B cell (primary cell): Measurements from ENCODE around the gene KIF21A. TPM values are rescaled to one million over a fixed set of nuclear protein-coding genes. Genes with fewer than 3 reads are reported as not detected.

Experiments used
- ATAC-seq: fragments of 200-7000 bp; cut with Tn5 transposase; one replicate; pipeline ENCODE4 v1.10.0; 2021; ENCODE audit warnings: low read depth, mild to moderate bottlenecking, moderate number of reproducible peaks, moderate library complexity
- CTCF ChIA-PET: fragments of 350-600 bp; sonication (Branson Sonifier 250); formaldehyde crosslinking; loops from one replicate; lab custom pipeline; 2021; ENCODE audit warnings: antibody characterized with exemption, inconsistent platforms; lab: Charles Lee
- POLR2A ChIA-PET: fragments of 350-600 bp; sonication (Branson Sonifier 250); formaldehyde crosslinking; loops from one replicate; lab custom pipeline; 2021; ENCODE audit warnings: antibody characterized with exemption; lab: Charles Lee
- DNase-seq: peaks from one replicate; pipeline ENCODE4 v3.0.0; 2013
- H2AFZ ChIP-seq: 2 replicates; pipeline ENCODE4 v1.6.1; 2012; ENCODE audit warnings: mild to moderate bottlenecking, low read depth, low read length; ENCODE audit not compliant: insufficient read depth, poor library complexity, severe bottlenecking
- H3K27ac ChIP-seq, 2 donors: 1 replicate in 1 of 2; 2 replicates in 1 of 2; pipeline ENCODE4 v1.5.1; 2012 to 2013; ENCODE audit warnings: low read length in 2 of 2, mild to moderate bottlenecking in 2 of 2, moderate library complexity in 1 of 2
- H3K27me3 ChIP-seq, 4 experiments: fragments of 200-600 bp in 1 of 4; sonication (generic) in 1 of 4; replicated peaks in 1 of 4; 1 replicate in 2 of 4; 2 replicates in 2 of 4; pipeline versions ENCODE4 v1.6.1 to v1.7.0; 2013 to 2016; ENCODE audit warnings: low read length in 3 of 4, mild to moderate bottlenecking in 2 of 4, mixed read lengths in 1 of 4, moderate library complexity in 1 of 4; ENCODE audit not compliant: insufficient read depth in 4 of 4, control insufficient read depth in 3 of 4; ENCODE audit errors: control extremely low read depth in 1 of 4
- H3K36me3 ChIP-seq, 2 experiments: replicated peaks in 1 of 2; 1 replicate in 1 of 2; 2 replicates in 1 of 2; pipeline versions ENCODE4 v1.6.1 to v1.7.1; 2013; ENCODE audit warnings: low read length in 1 of 2; ENCODE audit not compliant: insufficient read depth in 2 of 2, control insufficient read depth in 1 of 2; ENCODE audit errors: control extremely low read depth in 1 of 2, extremely low read depth in 1 of 2
- H3K4me1 ChIP-seq, 2 donors: fragments of 200-600 bp in 1 of 2; sonication (generic) in 1 of 2; 1 replicate in 1 of 2; 2 replicates in 1 of 2; pipeline versions ENCODE4 v1.5.1 to v1.6.1; 2013 to 2017; ENCODE audit warnings: low read length in 2 of 2; ENCODE audit not compliant: control insufficient read depth in 2 of 2, insufficient read depth in 2 of 2
- H3K4me2 ChIP-seq: replicated peaks from 2 replicates; pipeline ENCODE3; 2012; ENCODE audit warnings: mild to moderate bottlenecking, low read depth, low read length; ENCODE audit not compliant: poor library complexity, severe bottlenecking
- H3K4me3 ChIP-seq, 5 experiments: fragments of 200-600 bp in 1 of 5; sonication (generic) in 1 of 5; 1 replicate in 3 of 5; 2 replicates in 2 of 5; pipeline versions ENCODE4 v1.5.1 to v1.7.0; 2011 to 2016; ENCODE audit warnings: low read length in 4 of 5, mild to moderate bottlenecking in 4 of 5, low read depth in 2 of 5, control low read depth in 1 of 5, moderate library complexity in 1 of 5; ENCODE audit not compliant: insufficient read depth in 1 of 5; ENCODE audit errors: control extremely low read depth in 1 of 5, extremely low read depth in 1 of 5
- H3K79me2 ChIP-seq: fragments of 200-600 bp; sonication (generic); one replicate; pipeline ENCODE4 v1.6.0; 2016; ENCODE audit warnings: low read length; ENCODE audit not compliant: control insufficient read depth, insufficient read depth
- H3K9ac ChIP-seq: fragments of 200-600 bp; sonication (generic); 2 replicates; pipeline ENCODE4 v1.6.1; 2017; ENCODE audit warnings: mild to moderate bottlenecking, low read length, moderate library complexity
- H3K9me3 ChIP-seq, 3 donors: one replicate each; pipeline versions ENCODE4 v1.6.1 to v1.7.1; 2013; ENCODE audit warnings: low read length in 2 of 3; ENCODE audit not compliant: control insufficient read depth in 2 of 3, insufficient read depth in 1 of 3; ENCODE audit errors: control extremely low read depth in 1 of 3
- H4K20me1 ChIP-seq: 2 replicates; pipeline ENCODE4 v1.6.0; 2012; ENCODE audit warnings: mild to moderate bottlenecking, low read length; ENCODE audit not compliant: insufficient read depth, control insufficient read depth, poor library complexity, severe bottlenecking
- H3K27ac Mint-ChIP-seq: one replicate; pipeline ENCODE4 v1.8.0; 2021; ENCODE audit warnings: mixed read lengths
- H3K27me3 Mint-ChIP-seq: one replicate; pipeline ENCODE4 v1.8.0; 2021; ENCODE audit warnings: mixed read lengths
- H3K4me1 Mint-ChIP-seq: one replicate; pipeline ENCODE4 v1.8.0; 2021; ENCODE audit warnings: mixed read lengths
- H3K4me3 Mint-ChIP-seq: one replicate; pipeline ENCODE4 v1.8.0; 2021; ENCODE audit warnings: mixed read lengths
- H3K9me3 Mint-ChIP-seq: one replicate; pipeline ENCODE4 v1.8.0; 2022; ENCODE audit warnings: mixed read lengths; ENCODE audit not compliant: insufficient read depth
- EZH2 ChIP-seq: IDR thresholded peaks from 2 replicates; pipeline ENCODE4 v1.6.1; 2012; ENCODE audit warnings: borderline replicate concordance, low read depth, mild to moderate bottlenecking, moderate library complexity, low read length; ENCODE audit not compliant: insufficient read depth, poor library complexity, severe bottlenecking
- WGBS: methylation state at CpG from one replicate; pipeline ENCODE4 v1.1.5; 2013; ENCODE audit warnings: missing lambda C conversion rate; ENCODE audit not compliant: insufficient coverage; 5-methylcytosine and 5-hydroxymethylcytosine counted together
- intact Hi-C: fragments of 100-400 bp; cut with micrococcal nuclease; formaldehyde crosslinking; loops from one replicate; pipeline ENCODE4 v1.10.0; 2022
- polyA plus RNA-seq: library from polyadenylated mRNA; depleted of rRNA; stranded (reverse); fragments of >200 nt; gene quantifications from 2 replicates; pipeline ENCODE4 v1.2.3, GENCODE V29; 2012
- total RNA-seq, 2 donors: library from RNA; stranded (reverse); fragments of 120-200 nt in 1 of 2; gene quantifications; 1 replicate in 1 of 2; 2 replicates in 1 of 2; pipeline versions ENCODE4 v1.2.3 to v1.2.4, GENCODE V29; 2013 to 2022
- TF ChIP-seq, protein P1 (sequence below): fragments of 200-600 bp; IDR thresholded peaks from one replicate; pipeline ENCODE4 v1.8.0; 2022; ENCODE audit warnings: antibody characterized with exemption, mild to moderate bottlenecking

The KIF21A gene
- total and polyA plus RNA-seq, 2 donors (not counting 1 experiment from before 2014, with no cell fraction given): 0.33 to 2.2 TPM

DNA sequence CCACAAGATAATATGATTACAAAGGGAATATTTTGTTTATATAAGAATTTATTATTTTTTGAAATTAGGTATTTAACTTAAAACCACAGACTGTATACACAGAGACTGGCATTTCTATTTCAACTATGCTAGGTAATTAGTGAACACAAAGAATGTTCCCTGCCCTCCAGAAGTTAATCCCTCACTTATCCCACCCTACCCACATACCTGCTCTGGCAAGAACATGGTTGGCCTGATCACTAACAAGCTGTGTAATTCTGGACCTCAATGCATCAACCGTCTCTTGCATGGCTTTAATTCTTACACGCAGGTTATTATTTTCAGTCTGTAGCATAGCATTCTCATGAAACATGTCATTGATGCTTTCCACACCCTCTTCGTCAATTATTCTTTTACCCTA, 85.9 kb downstream of the KIF21A start:
- ATAC-seq (no peak), DNase-seq (no peak)
- Histone ChIP-seq H3K27me3 (no peaks in the 10 kb centered on the region), H3K4me3 (no peak overlapping the region), H2AFZ (no peak overlapping the region), H3K36me3 (no peaks in the 10 kb centered on the region), H3K9ac (no peak overlapping the region), H3K27ac (no peak overlapping the region), H3K79me2 (no peaks in the 10 kb centered on the region), H3K4me1 (no peaks in the 10 kb centered on the region), H3K4me2 (no peak overlapping the region), H3K9me3 (no peaks in the 10 kb centered on the region), H4K20me1 (no peaks in the 10 kb centered on the region)
- H3K4me1 Mint-ChIP-seq: no peaks in the 10 kb centered on the region
- H3K4me3 Mint-ChIP-seq: no peak overlapping the region
- WGBS: 100% methylated on average over 1 of the region's 3 CpGs
- POLR2A ChIA-PET: no interaction called here
- no peak overlapping the region for H3K27ac Mint-ChIP-seq
- no peaks in the 10 kb centered on the region for H3K9me3 Mint-ChIP-seq
- peaks cover 4% of the 10 kb centered on the region for H3K27me3 Mint-ChIP-seq
- TF ChIP-seq, protein P1, sequence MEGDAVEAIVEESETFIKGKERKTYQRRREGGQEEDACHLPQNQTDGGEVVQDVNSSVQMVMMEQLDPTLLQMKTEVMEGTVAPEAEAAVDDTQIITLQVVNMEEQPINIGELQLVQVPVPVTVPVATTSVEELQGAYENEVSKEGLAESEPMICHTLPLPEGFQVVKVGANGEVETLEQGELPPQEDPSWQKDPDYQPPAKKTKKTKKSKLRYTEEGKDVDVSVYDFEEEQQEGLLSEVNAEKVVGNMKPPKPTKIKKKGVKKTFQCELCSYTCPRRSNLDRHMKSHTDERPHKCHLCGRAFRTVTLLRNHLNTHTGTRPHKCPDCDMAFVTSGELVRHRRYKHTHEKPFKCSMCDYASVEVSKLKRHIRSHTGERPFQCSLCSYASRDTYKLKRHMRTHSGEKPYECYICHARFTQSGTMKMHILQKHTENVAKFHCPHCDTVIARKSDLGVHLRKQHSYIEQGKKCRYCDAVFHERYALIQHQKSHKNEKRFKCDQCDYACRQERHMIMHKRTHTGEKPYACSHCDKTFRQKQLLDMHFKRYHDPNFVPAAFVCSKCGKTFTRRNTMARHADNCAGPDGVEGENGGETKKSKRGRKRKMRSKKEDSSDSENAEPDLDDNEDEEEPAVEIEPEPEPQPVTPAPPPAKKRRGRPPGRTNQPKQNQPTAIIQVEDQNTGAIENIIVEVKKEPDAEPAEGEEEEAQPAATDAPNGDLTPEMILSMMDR: no peak
- TF ChIP-seq EZH2: no peak
- CTCF ChIA-PET: no interaction called here
- intact Hi-C loops: no loop called here

DNA sequence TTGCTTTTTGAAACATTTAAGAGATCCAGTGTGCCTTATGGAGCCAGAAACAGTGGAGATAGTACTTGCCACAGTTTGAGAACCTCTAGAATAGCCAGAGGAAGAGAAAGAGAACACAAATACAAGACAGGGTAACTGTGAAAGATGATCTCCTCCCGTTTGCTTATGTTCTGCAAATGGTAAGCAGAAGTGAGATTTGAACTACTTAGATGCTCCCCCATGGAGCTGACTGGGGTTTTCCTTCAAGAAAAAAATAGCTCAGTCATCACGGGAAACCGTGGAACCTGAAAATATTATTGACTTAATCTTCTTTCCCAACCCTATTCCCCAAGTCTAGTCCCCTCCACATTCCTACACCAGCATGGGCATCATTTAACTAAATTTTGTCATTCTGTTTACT, 87.1 kb downstream of the KIF21A start:
- Histone ChIP-seq H3K27me3 (no peaks in the 10 kb centered on the region), H3K36me3 (no peaks in the 10 kb centered on the region), H3K4me3 (no peak overlapping the region), H2AFZ (no peak overlapping the region), H3K9ac (no peak overlapping the region), H3K79me2 (no peaks in the 10 kb centered on the region), H3K9me3 (no peaks in the 10 kb centered on the region), H3K27ac (no peak overlapping the region), H3K4me1 (no peaks in the 10 kb centered on the region), H4K20me1 (no peaks in the 10 kb centered on the region), H3K4me2 (no peak overlapping the region)
- no peak overlapping the region for H3K4me3 Mint-ChIP-seq
- intact Hi-C loops: no loop called here
- ATAC-seq (no peak), DNase-seq (no peak)
- peaks cover 4% of the 10 kb centered on the region for H3K27me3 Mint-ChIP-seq
- no peaks in the 10 kb centered on the region for H3K9me3 Mint-ChIP-seq
- H3K4me1 Mint-ChIP-seq: no peaks in the 10 kb centered on the region
- WGBS: no CpG with 5 or more reads among the region's 3 CpGs
- H3K27ac Mint-ChIP-seq: no peak overlapping the region
- ChIA-PET POLR2A (no interaction called here), CTCF (no interaction called here)
- TF ChIP-seq EZH2: no peak
- TF ChIP-seq, protein P1: no peak
